Stimulated activated CD8-positive, alpha-beta memory T cell treated with anti-CD3 and anti-CD28 coated beads, Interleukin-4, amount 100 ng/mL, for 1 hour (primary cell): ENCODE data around the gene PSME3.

Source experiments
- DNase-seq, 2 donors: peaks; one replicate each; pipeline ENCODE4 v3.0.0-alpha.2; 2020; ENCODE audit warnings: low read depth in 2 of 2, low spot score in 1 of 2

PSME3 gene

GRCh38 chr17:42832934-42833766 is at the start of gene PSME3:
TSS of gene PSME3 (plus strand) at chr17:42833397. CDS start at chr17:42833632, 235 bp downstream.
- peak; percentile 78 to 85 for DNase-seq

- DNase-seq, result no peak
These were observed 49.4 kb upstream of the PSME3 start for GRCh38 chr17:42783791-42784138.

GRCh38 chr17:42784409-42784808 is 48.8 kb upstream of the PSME3 start:
- no peak for DNase-seq

- DNase-seq, result no peak
These were observed 48.2 kb upstream of the PSME3 start for GRCh38 chr17:42784811-42785592.

GRCh38 chr17:42787266-42787665 is 45.9 kb upstream of the PSME3 start:
- no peak for DNase-seq

- DNase-seq, result no peak
These were observed 41.2 kb upstream of the PSME3 start for GRCh38 chr17:42791948-42792347.

GRCh38 chr17:42792545-42792944 is 40.7 kb upstream of the PSME3 start:
- DNase-seq, result no peak

GRCh38 chr17:42795061-42795460 is 38.1 kb upstream of the PSME3 start:
- no peak for DNase-seq

GRCh38 chr17:42795465-42795864 is 37.7 kb upstream of the PSME3 start:
- DNase-seq, result no peak

GRCh38 chr17:42796066-42796758 is 37.0 kb upstream of the PSME3 start:
- no peak for DNase-seq

GRCh38 chr17:42797067-42798007 is 35.9 kb upstream of the PSME3 start:
- no peak for DNase-seq

- no peak for DNase-seq
These were observed 35.2 kb upstream of the PSME3 start for GRCh38 chr17:42798011-42798382.

- peak; percentile 19 to 47 for DNase-seq
These were observed 34.5 kb upstream of the PSME3 start, which contains the start of the genes CNTD1 and COA3 for GRCh38 chr17:42798383-42799380. TSS of gene CNTD1 (plus strand) at chr17:42798861. CDS start at chr17:42799068, 207 bp downstream. TSS of gene COA3 (minus strand) at chr17:42798704. CDS start at chr17:42798681, 23 bp downstream.

- DNase-seq, result no peak
These were observed 29.9 kb upstream of the PSME3 start for GRCh38 chr17:42803074-42803883.

- no peak for DNase-seq
These were observed 28.3 kb upstream of the PSME3 start for GRCh38 chr17:42804918-42805367.

- DNase-seq, result no peak
These were observed 26.9 kb upstream of the PSME3 start for GRCh38 chr17:42806249-42806648.

- DNase-seq, result no peak
These were observed 23.9 kb upstream of the PSME3 start for GRCh38 chr17:42809250-42809649.

- DNase-seq, result no peak
These were observed 18.4 kb upstream of the PSME3 start for GRCh38 chr17:42814633-42815399.
